DMS153 treated with DMSO at 0.1 percent for 48 hours (cell line): ENCODE data around the gene LYST.
"Not testable (repeated sequence)": the region's sequence is repeated elsewhere in the genome, so short reads cannot be mapped to it uniquely, and the experiment has no call there.

Experiments used
- DNase-seq: peaks from one replicate; lab custom pipeline; 2025; ENCODE audit not compliant: unreplicated experiment; lab: John Stamatoyannopoulos, UW

LYST gene

GRCh38 chr1:235639226-235640205 lies 227.2 kb downstream of the LYST start:
- no peak for DNase-seq

- DNase-seq: not testable (repeated sequence)
Measured at GRCh38 chr1:235638612-235639011, 228.1 kb downstream of the LYST start.

GRCh38 chr1:235637756-235638534 lies 228.8 kb downstream of the LYST start:
- DNase-seq: no peak

- DNase-seq: no peak
Measured at GRCh38 chr1:235635938-235636662, 230.6 kb downstream of the LYST start.

GRCh38 chr1:235632506-235633401 lies 234.0 kb downstream of the LYST start:
- no peak for DNase-seq

- no peak for DNase-seq
Measured at GRCh38 chr1:235631816-235632215, 234.9 kb downstream of the LYST start.

- DNase-seq: no peak
Measured at GRCh38 chr1:235628316-235629005, 238.2 kb downstream of the LYST start.

- DNase-seq: no peak
Measured at GRCh38 chr1:235625831-235626230, 240.9 kb downstream of the LYST start.

- DNase-seq: no peak
Measured at GRCh38 chr1:235625340-235625739, 241.4 kb downstream of the LYST start.

GRCh38 chr1:235624721-235625333 lies 241.9 kb downstream of the LYST start:
- no peak for DNase-seq

- no peak for DNase-seq
Measured at GRCh38 chr1:235622936-235623779, 243.5 kb downstream of the LYST start.

- not testable (repeated sequence) for DNase-seq
Measured at GRCh38 chr1:235619149-235619548, 247.6 kb downstream of the LYST start.

- DNase-seq: no peak
Measured at GRCh38 chr1:235617808-235618207, 248.9 kb downstream of the LYST start.

GRCh38 chr1:235617140-235617539 lies 249.6 kb downstream of the LYST start:
- no peak for DNase-seq

- no peak for DNase-seq
Measured at GRCh38 chr1:235614442-235614954, 252.2 kb downstream of the LYST start.

GRCh38 chr1:235613602-235614001 lies 253.1 kb downstream of the LYST start:
- DNase-seq: no peak

GRCh38 chr1:235612761-235613160 lies 253.9 kb downstream of the LYST start:
- no peak for DNase-seq
